Ovary (tissue), 3 donors: ENCODE data around the gene ABHD6.

Source experiments
- EP300 ChIP-seq: sonication (generic); formaldehyde crosslinking; IDR thresholded peaks from one replicate; pipeline ENCODE4 v1.6.1; 2017; ENCODE audit warnings: antibody characterized with exemption
- POLR2A ChIP-seq: fragments of 450-650 bp; IDR thresholded peaks from one replicate; pipeline ENCODE4 v1.6.1; 2017; ENCODE audit warnings: antibody characterized with exemption, mild to moderate bottlenecking, moderate library complexity
- TF ChIP-seq, protein P1 (sequence below), 3 donors: fragments of 450-650 bp in 2 of 3; fragments of 200-600 bp in 1 of 3; IDR thresholded peaks; one replicate each; pipeline versions ENCODE4 v1.5.1 to v1.8.0; 2016 to 2022; ENCODE audit warnings: antibody characterized with exemption in 3 of 3, mild to moderate bottlenecking in 1 of 3
- donor health status: DM: no; HTN: no; CAD: no.

GRCh38 chr3:58215317-58216025 lies 22.1 kb upstream of the ABHD6 start:
- TF ChIP-seq, protein P1, sequence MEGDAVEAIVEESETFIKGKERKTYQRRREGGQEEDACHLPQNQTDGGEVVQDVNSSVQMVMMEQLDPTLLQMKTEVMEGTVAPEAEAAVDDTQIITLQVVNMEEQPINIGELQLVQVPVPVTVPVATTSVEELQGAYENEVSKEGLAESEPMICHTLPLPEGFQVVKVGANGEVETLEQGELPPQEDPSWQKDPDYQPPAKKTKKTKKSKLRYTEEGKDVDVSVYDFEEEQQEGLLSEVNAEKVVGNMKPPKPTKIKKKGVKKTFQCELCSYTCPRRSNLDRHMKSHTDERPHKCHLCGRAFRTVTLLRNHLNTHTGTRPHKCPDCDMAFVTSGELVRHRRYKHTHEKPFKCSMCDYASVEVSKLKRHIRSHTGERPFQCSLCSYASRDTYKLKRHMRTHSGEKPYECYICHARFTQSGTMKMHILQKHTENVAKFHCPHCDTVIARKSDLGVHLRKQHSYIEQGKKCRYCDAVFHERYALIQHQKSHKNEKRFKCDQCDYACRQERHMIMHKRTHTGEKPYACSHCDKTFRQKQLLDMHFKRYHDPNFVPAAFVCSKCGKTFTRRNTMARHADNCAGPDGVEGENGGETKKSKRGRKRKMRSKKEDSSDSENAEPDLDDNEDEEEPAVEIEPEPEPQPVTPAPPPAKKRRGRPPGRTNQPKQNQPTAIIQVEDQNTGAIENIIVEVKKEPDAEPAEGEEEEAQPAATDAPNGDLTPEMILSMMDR (IDR thresholded peaks at IDR 0.05) = no peak
- TF ChIP-seq POLR2A = no peak
- no peak for TF ChIP-seq EP300
